NCI-H748 (cell line): ENCODE data around the gene TFEB.
A peak's percentile ranks its signal among the peaks of the same experiment; 100 is the strongest.

Experiments
- DNase-seq: peaks from one replicate; lab custom pipeline; 2025; ENCODE audit not compliant: unreplicated experiment; lab: John Stamatoyannopoulos, UW

Gene TFEB

GRCh38 chr6:41707565-41708200 is 27.7 kb downstream of the TFEB start:
- no peak for DNase-seq

- DNase-seq = no peak
Measured at GRCh38 chr6:41706876-41707564, 28.4 kb downstream of the TFEB start.

- peak; percentile 58 for DNase-seq
Measured at GRCh38 chr6:41705996-41706835, 29.2 kb downstream of the TFEB start.

- no peak for DNase-seq
Measured at GRCh38 chr6:41705311-41705995, 30.0 kb downstream of the TFEB start.

- peak; percentile 73 for DNase-seq
Measured at GRCh38 chr6:41704656-41705310, 30.6 kb downstream of the TFEB start.

- no peak for DNase-seq
Measured at GRCh38 chr6:41704028-41704427, 31.4 kb downstream of the TFEB start.

GRCh38 chr6:41702771-41703494 is 32.5 kb downstream of the TFEB start:
- DNase-seq = no peak

GRCh38 chr6:41702089-41702745 is 33.2 kb downstream of the TFEB start:
- DNase-seq = no peak

- no peak for DNase-seq
Measured at GRCh38 chr6:41700463-41701347, 34.7 kb downstream of the TFEB start.

GRCh38 chr6:41699063-41699462 is 36.3 kb downstream of the TFEB start:
- no peak for DNase-seq

- DNase-seq = no peak
Measured at GRCh38 chr6:41697861-41698781, 37.3 kb downstream of the TFEB start.

GRCh38 chr6:41696788-41697187 is 38.6 kb downstream of the TFEB start:
- DNase-seq = peak; percentile 64

GRCh38 chr6:41695825-41696224 is 39.6 kb downstream of the TFEB start:
- no peak for DNase-seq

- no peak for DNase-seq
Measured at GRCh38 chr6:41694815-41695526, 40.4 kb downstream of the TFEB start.

- DNase-seq = no peak
Measured at GRCh38 chr6:41693281-41694240, 41.8 kb downstream of the TFEB start.

GRCh38 chr6:41692730-41693129 is 42.7 kb downstream of the TFEB start:
- DNase-seq = no peak
